Breast epithelium (tissue), 3 donors: ENCODE results near the gene SAFB.

Experiments used
- POLR2A ChIP-seq: fragments of 450-650 bp; IDR thresholded peaks from one replicate; pipeline ENCODE4 v1.6.1; 2016; ENCODE audit warnings: antibody characterized with exemption, mild to moderate bottlenecking, moderate library complexity
- POLR2AphosphoS5 ChIP-seq, 3 donors: sonication (generic); formaldehyde crosslinking; IDR thresholded peaks; one replicate each; pipeline ENCODE4 v1.6.1; 2017; ENCODE audit warnings: antibody characterized with exemption in 3 of 3
- TF ChIP-seq, protein P1 (sequence below), 3 donors: fragments of 450-650 bp; IDR thresholded peaks; one replicate each; pipeline ENCODE4 v1.5.1; 2016 to 2017; ENCODE audit warnings: antibody characterized with exemption in 3 of 3, mild to moderate bottlenecking in 3 of 3, moderate library complexity in 3 of 3

DNA sequence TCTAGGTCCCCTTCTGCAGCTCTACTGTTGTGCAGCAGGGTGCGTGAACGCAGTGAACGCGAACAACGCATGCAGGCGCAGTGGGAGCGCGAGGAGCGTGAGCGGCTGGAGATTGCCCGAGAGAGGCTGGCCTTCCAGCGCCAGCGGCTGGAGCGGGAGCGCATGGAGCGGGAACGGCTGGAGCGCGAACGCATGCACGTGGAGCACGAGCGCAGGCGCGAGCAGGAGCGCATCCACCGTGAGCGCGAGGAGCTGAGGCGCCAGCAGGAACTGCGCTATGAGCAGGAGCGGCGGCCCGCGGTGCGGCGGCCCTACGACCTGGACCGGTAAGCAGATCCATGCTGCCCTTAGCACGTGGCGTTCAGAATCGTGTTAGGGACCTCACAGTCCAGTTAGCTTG lies 38.6 kb downstream of the SAFB start:
- TF ChIP-seq, protein P1, sequence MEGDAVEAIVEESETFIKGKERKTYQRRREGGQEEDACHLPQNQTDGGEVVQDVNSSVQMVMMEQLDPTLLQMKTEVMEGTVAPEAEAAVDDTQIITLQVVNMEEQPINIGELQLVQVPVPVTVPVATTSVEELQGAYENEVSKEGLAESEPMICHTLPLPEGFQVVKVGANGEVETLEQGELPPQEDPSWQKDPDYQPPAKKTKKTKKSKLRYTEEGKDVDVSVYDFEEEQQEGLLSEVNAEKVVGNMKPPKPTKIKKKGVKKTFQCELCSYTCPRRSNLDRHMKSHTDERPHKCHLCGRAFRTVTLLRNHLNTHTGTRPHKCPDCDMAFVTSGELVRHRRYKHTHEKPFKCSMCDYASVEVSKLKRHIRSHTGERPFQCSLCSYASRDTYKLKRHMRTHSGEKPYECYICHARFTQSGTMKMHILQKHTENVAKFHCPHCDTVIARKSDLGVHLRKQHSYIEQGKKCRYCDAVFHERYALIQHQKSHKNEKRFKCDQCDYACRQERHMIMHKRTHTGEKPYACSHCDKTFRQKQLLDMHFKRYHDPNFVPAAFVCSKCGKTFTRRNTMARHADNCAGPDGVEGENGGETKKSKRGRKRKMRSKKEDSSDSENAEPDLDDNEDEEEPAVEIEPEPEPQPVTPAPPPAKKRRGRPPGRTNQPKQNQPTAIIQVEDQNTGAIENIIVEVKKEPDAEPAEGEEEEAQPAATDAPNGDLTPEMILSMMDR (IDR thresholded peaks at IDR 0.05), result no peak
- TF ChIP-seq POLR2AphosphoS5 (IDR thresholded peaks at IDR 0.05) (no peak), POLR2A (no peak)
